GM23248 (cell line): Measurements from ENCODE around the gene KCNQ5. TPM values are rescaled to one million over a fixed set of nuclear protein-coding genes. Genes with fewer than 3 reads are reported as not detected.

ENCODE experiments used
- DNase-seq: peaks from one replicate; pipeline ENCODE4 v3.0.0-alpha.2; 2015
- H2AFZ ChIP-seq: fragments of 200-600 bp; sonication (generic); 2 replicates; pipeline ENCODE4 v1.6.1; 2016; ENCODE audit warnings: antibody characterized with exemption
- H3F3A ChIP-seq: fragments of 200-600 bp; sonication (generic); 2 replicates; pipeline ENCODE4 v1.6.1; 2016; ENCODE audit warnings: mild to moderate bottlenecking, antibody characterized with exemption, mixed run types; ENCODE audit not compliant: insufficient read depth
- H3K27ac ChIP-seq: fragments of 200-600 bp; sonication (generic); 2 replicates; pipeline ENCODE4 v1.5.1; 2016; ENCODE audit warnings: mild to moderate bottlenecking
- H3K27me3 ChIP-seq: fragments of 200-600 bp; sonication (generic); replicated peaks from 2 replicates; pipeline ENCODE4 v1.6.1; 2016; ENCODE audit warnings: mild to moderate bottlenecking; ENCODE audit not compliant: insufficient read depth
- H3K36me3 ChIP-seq: fragments of 200-600 bp; sonication (generic); 2 replicates; pipeline ENCODE4 v1.6.1; 2016; ENCODE audit warnings: low read depth, mild to moderate bottlenecking
- H3K4me1 ChIP-seq: fragments of 200-600 bp; sonication (generic); 2 replicates; pipeline ENCODE4 v1.6.1; 2016; ENCODE audit warnings: mild to moderate bottlenecking; ENCODE audit not compliant: insufficient read depth
- H3K4me2 ChIP-seq: fragments of 200-600 bp; sonication (generic); one replicate; pipeline ENCODE4 v1.6.1; 2016; ENCODE audit warnings: mild to moderate bottlenecking; ENCODE audit not compliant: unreplicated experiment
- H3K4me3 ChIP-seq: fragments of 200-600 bp; sonication (generic); 2 replicates; pipeline ENCODE4 v1.5.1; 2016; ENCODE audit warnings: mild to moderate bottlenecking
- H3K79me2 ChIP-seq: fragments of 200-600 bp; sonication (generic); 2 replicates; pipeline ENCODE4 v1.6.1; 2016; ENCODE audit warnings: mild to moderate bottlenecking; ENCODE audit not compliant: insufficient read depth
- H3K9ac ChIP-seq: fragments of 200-600 bp; sonication (generic); 2 replicates; pipeline ENCODE4 v1.6.1; 2016; ENCODE audit warnings: mild to moderate bottlenecking
- H3K9me2 ChIP-seq: fragments of 200-600 bp; sonication (generic); 2 replicates; pipeline ENCODE4 v1.6.1; 2016; ENCODE audit warnings: mixed run types, mild to moderate bottlenecking, moderate library complexity; ENCODE audit not compliant: insufficient read depth
- H3K9me3 ChIP-seq: fragments of 200-600 bp; sonication (generic); one replicate; pipeline ENCODE4 v1.6.1; 2017; ENCODE audit warnings: low read depth
- H4K20me1 ChIP-seq: fragments of 200-600 bp; sonication (generic); 2 replicates; pipeline ENCODE4 v1.6.0; 2016; ENCODE audit not compliant: insufficient read depth
- EZH2 ChIP-seq: fragments of 200-600 bp; sonication (generic); IDR thresholded peaks from 2 replicates; pipeline ENCODE4 v1.6.1; 2018; ENCODE audit warnings: antibody characterized with exemption, mild to moderate bottlenecking; ENCODE audit not compliant: insufficient read depth, poor library complexity, severe bottlenecking
- EZH2phosphoT487 ChIP-seq: fragments of 200-600 bp; sonication (generic); IDR thresholded peaks from 2 replicates; pipeline ENCODE4 v1.6.1; 2018; ENCODE audit warnings: antibody characterized with exemption, moderate library complexity, mild to moderate bottlenecking, low read depth; ENCODE audit not compliant: insufficient read depth
- WGBS, 2 experiments: methylation state at CpG; one replicate each; pipeline ENCODE4 v1.1.6; 2015 to 2017; ENCODE audit warnings: low lambda C conversion rate in 2 of 2, low coverage in 1 of 2; ENCODE audit errors: missing lambda C conversion rate in 2 of 2; 5-methylcytosine and 5-hydroxymethylcytosine counted together
- in situ Hi-C: fragments of 300-500 bp; cut with MboI; formaldehyde crosslinking; loops from 2 replicates; pipeline ENCODE4 v1.15.0; 2020
- polyA plus RNA-seq: library from polyadenylated mRNA; unstranded; fragments of >200 nt; fragmentation: Nextera tagmentation; extraction: Ambion mirVana; gene quantifications from 2 replicates; pipeline ENCODE4 v1.2.1, GENCODE V29; 2016
- total RNA-seq: library from RNA; depleted of rRNA; stranded (reverse); fragments of >200 nt; shearing (Covaris generic); gene quantifications from 2 replicates; pipeline ENCODE4 v1.2.3, GENCODE V29; 2014

The KCNQ5 gene
- total and polyA plus RNA-seq, 2 experiments from 2014 or later = 5.7 to 10.8 TPM

DNA sequence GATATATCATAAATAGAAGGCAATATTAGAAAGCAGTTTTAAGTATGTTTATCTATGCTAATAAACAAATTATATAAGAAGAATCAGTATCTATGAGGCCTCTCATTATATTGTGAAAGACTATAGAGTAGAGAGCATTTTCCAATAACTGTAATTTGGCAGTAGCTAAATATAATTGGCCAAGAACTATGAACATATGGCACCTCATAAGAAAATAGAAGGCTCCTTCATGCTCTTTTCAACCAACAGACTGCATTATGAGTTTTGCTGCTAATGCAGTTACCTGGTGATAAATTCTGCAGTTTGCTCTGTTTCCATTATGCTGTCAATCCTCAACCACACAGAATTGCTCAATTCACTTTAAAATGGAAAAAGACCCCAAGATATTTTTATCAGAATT lies 382.4 kb downstream of the KCNQ5 start:
- Histone ChIP-seq H3K4me1 (peaks cover 11% of the 10 kb centered on the region; the same call in 1 of the 2 replicates), H3K4me3 (no peak overlapping the region), H2AFZ (no peak overlapping the region), H3K36me3 (peaks cover 9% of the 10 kb centered on the region; the same call in 1 of the 2 replicates), H3K9me3 (no peaks in the 10 kb centered on the region), H3K27ac (no peak overlapping the region), H3F3A (no peaks in the 10 kb centered on the region), H3K9ac (no peak overlapping the region), H4K20me1 (no peaks in the 10 kb centered on the region), H3K79me2 (no peaks in the 10 kb centered on the region), H3K4me2 (no peak overlapping the region), H3K9me2 (no peaks in the 10 kb centered on the region), H3K27me3 (no peaks in the 10 kb centered on the region)
- DNase-seq = no peak
- in situ Hi-C loops = no loop called here
- TF ChIP-seq EZH2phosphoT487 (no peak), EZH2 (no peak)

DNA sequence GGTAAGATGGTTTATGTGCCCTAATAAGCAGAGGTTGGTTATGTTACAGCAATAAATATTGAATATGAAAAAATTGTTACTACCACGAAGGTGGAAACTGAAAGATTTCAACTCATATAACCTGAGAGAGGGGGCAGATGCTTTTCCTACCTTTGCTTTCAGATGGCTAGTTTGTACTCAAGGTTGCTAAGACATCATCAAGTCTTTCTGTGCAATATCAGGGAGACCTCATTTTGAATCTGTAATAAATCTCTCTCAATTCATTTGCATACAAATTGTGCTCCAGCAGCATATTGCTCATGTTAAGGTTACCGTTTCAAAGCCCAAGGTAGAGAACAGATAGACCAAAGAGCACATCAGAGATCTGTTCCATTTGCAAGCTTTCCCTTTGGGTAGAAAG lies 383.0 kb downstream of the KCNQ5 start:
- in situ Hi-C loops = no loop called here
- H3K9me2 ChIP-seq = no peaks in the 10 kb centered on the region; the same call in 1 of the 2 replicates
- H3K4me2 ChIP-seq = no peak overlapping the region
- WGBS, 2 experiments = 50 to 63% methylated on average over 2 of the region's 2 CpGs
- H3K4me1 ChIP-seq = peaks cover 11% of the 10 kb centered on the region; the same call in 1 of the 2 replicates
- H3K9ac ChIP-seq = no peak overlapping the region
- TF ChIP-seq EZH2phosphoT487 (no peak), EZH2 (no peak)
- H4K20me1 ChIP-seq = no peaks in the 10 kb centered on the region
- H3K9me3 ChIP-seq = no peaks in the 10 kb centered on the region
- no peak overlapping the region for H3K27ac ChIP-seq
- no peaks in the 10 kb centered on the region for H3K79me2 ChIP-seq
- H3F3A ChIP-seq = no peaks in the 10 kb centered on the region
- H2AFZ ChIP-seq = no peak overlapping the region
- no peak overlapping the region for H3K4me3 ChIP-seq
- DNase-seq = no peak
- H3K27me3 ChIP-seq = no peaks in the 10 kb centered on the region
- peaks cover 9% of the 10 kb centered on the region; the same call in 1 of the 2 replicates for H3K36me3 ChIP-seq

DNA sequence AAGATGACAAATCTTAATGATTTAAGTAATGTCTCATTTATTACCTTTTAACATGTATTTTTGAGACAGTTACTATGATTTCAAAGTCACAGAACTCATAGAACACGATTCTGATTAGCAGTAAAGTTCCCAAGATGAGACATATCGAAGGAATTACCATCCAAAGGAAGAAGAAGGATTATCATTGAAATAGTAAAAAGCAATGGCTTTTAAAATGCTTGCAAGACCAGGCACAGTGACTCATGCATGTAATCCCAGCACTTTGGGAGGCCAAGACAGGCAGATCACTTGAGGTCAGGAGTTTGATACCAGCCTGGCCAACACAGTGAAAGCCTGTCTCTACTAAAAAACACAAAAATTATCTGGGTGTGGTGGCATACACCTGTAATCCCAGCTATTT lies 384.3 kb downstream of the KCNQ5 start:
- in situ Hi-C loops = no loop called here
- H3K27ac ChIP-seq = no peak overlapping the region
- no peak overlapping the region for H2AFZ ChIP-seq
- no peaks in the 10 kb centered on the region for H3K79me2 ChIP-seq
- H3K4me1 ChIP-seq = peaks cover 11% of the 10 kb centered on the region; the same call in 1 of the 2 replicates
- H3K36me3 ChIP-seq = peaks cover 9% of the 10 kb centered on the region; the same call in 1 of the 2 replicates
- TF ChIP-seq EZH2phosphoT487 = no peak
- TF ChIP-seq EZH2 = no peak
- H3K9me2 ChIP-seq = no peaks in the 10 kb centered on the region; the same call in 1 of the 2 replicates
- H3K27me3 ChIP-seq = no peaks in the 10 kb centered on the region
- no peaks in the 10 kb centered on the region for H4K20me1 ChIP-seq
- no peak overlapping the region for H3K4me3 ChIP-seq
- 25 to 47% methylated on average over 2 of the region's 2 CpGs for WGBS, 2 experiments
- H3K9ac ChIP-seq = no peak overlapping the region
- H3K4me2 ChIP-seq = no peak overlapping the region
- no peaks in the 10 kb centered on the region for H3F3A ChIP-seq
- DNase-seq = peak; percentile 40
- no peaks in the 10 kb centered on the region for H3K9me3 ChIP-seq

DNA sequence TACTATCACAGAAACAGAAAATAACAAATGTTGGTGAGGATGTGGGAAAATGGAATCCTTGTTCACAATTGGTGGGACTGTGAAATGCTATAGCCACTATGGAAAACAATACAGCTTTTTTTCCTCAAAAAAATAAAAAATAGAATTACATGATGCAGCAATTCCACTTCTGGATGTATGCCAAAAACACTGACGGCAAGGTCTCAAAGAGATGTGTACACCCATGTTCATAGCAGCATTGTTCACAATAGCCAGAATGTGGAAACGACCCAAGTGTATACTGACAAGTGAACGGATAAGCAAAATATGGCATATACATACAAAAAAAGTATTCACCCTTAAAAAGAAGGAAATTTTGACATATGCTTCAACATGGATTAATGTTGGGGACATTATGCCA lies 390.1 kb downstream of the KCNQ5 start:
- Histone ChIP-seq H3K4me2 (no peak overlapping the region), H3F3A (no peaks in the 10 kb centered on the region), H3K36me3 (peaks cover 9% of the 10 kb centered on the region; the same call in 1 of the 2 replicates), H3K4me1 (no peaks in the 10 kb centered on the region), H3K9me3 (no peaks in the 10 kb centered on the region), H3K27me3 (no peaks in the 10 kb centered on the region), H3K27ac (no peak overlapping the region), H3K9me2 (no peaks in the 10 kb centered on the region; the same call in 1 of the 2 replicates), H4K20me1 (no peaks in the 10 kb centered on the region), H2AFZ (no peak overlapping the region), H3K4me3 (no peak overlapping the region), H3K9ac (no peak overlapping the region), H3K79me2 (no peaks in the 10 kb centered on the region)
- TF ChIP-seq EZH2 = no peak
- TF ChIP-seq EZH2phosphoT487 = no peak
- DNase-seq = no peak
- WGBS, 2 experiments = 70 to 79% methylated on average over 3 of the region's 3 CpGs
- in situ Hi-C loops = no loop called here

DNA sequence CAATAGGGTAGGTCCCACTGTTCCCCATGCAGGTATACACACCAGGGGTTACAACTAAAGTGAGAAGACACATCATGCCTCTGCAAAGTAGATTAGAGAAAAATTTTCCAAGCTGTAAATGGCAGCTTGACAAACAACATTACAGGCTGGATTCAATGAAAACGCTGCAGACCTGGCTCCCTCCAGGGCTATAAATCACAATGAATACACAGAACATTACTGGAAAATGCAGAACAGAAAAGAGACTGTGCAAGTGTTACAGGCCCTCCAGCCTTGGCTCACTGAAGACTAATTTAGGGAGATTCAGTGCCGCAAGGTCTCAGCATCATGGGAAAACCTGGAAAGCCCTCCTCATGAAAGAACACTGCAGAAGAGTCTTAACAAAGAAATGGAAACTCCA lies 395.6 kb downstream of the KCNQ5 start:
- TF ChIP-seq EZH2 (no peak), EZH2phosphoT487 (no peak)
- H3K79me2 ChIP-seq = no peaks in the 10 kb centered on the region
- H3K36me3 ChIP-seq = no peaks in the 10 kb centered on the region
- H4K20me1 ChIP-seq = no peaks in the 10 kb centered on the region
- in situ Hi-C loops = no loop called here
- H3K27ac ChIP-seq = no peak overlapping the region
- H3K4me3 ChIP-seq = no peak overlapping the region
- H2AFZ ChIP-seq = no peak overlapping the region
- H3K4me1 ChIP-seq = no peaks in the 10 kb centered on the region
- no peak overlapping the region for H3K4me2 ChIP-seq
- no peaks in the 10 kb centered on the region for H3K9me2 ChIP-seq
- H3K9ac ChIP-seq = no peak overlapping the region
- 35% methylated on average over 2 of the region's 2 CpGs for WGBS, 2 experiments
- no peaks in the 10 kb centered on the region for H3K27me3 ChIP-seq
- DNase-seq = no peak
- H3K9me3 ChIP-seq = no peaks in the 10 kb centered on the region
- no peaks in the 10 kb centered on the region for H3F3A ChIP-seq
